Cardiac muscle cell (in vitro differentiated cells and primary cell): ENCODE measurements around the gene RPUSD1. TPM values are rescaled to one million over a fixed set of nuclear protein-coding genes. Genes with fewer than 3 reads are reported as not detected.

Source experiments
- DNase-seq, 2 donors: peaks; one replicate each; pipeline versions ENCODE4 v3.0.0 to v3.0.0-alpha.2; 2010 to 2017; ENCODE audit warnings: low read depth in 1 of 2, low spot score in 1 of 2
- H3K27ac ChIP-seq: fragments of 200-600 bp; sonication (generic); 2 replicates; pipeline ENCODE4 v1.5.1; 2016
- H3K27me3 ChIP-seq: fragments of 200-600 bp; sonication (generic); 2 replicates; pipeline ENCODE4 v1.6.0; 2016; ENCODE audit warnings: control low read depth
- H3K36me3 ChIP-seq: fragments of 200-600 bp; sonication (generic); 2 replicates; pipeline ENCODE4 v1.5.1; 2016; ENCODE audit warnings: control low read depth
- H3K4me1 ChIP-seq: fragments of 200-600 bp; sonication (generic); 2 replicates; pipeline ENCODE4 v1.8.1; 2017; ENCODE audit warnings: low read depth, mild to moderate bottlenecking, mixed run types
- H3K4me3 ChIP-seq: fragments of 200-600 bp; sonication (generic); 2 replicates; pipeline ENCODE4 v1.5.1; 2016; ENCODE audit warnings: mild to moderate bottlenecking
- H3K9me3 ChIP-seq: fragments of 200-600 bp; sonication (generic); 2 replicates; pipeline ENCODE4 v1.5.1; 2017; ENCODE audit warnings: low read depth, mild to moderate bottlenecking, control low read depth
- CTCF ChIP-seq: IDR thresholded peaks from 2 replicates; pipeline ENCODE4 v1.5.1; 2012; ENCODE audit warnings: low read depth, mild to moderate bottlenecking, low read length
- polyA plus RNA-seq: library from polyadenylated mRNA; unstranded; fragments of >200 nt; fragmentation: Nextera tagmentation; extraction: Ambion mirVana; gene quantifications from 2 replicates; pipeline ENCODE4 v1.2.1, GENCODE V29; 2016
- total RNA-seq: library from RNA; depleted of rRNA; stranded (reverse); fragments of >200 nt; gene quantifications from 2 replicates; pipeline ENCODE4 v1.2.3, GENCODE V29; 2016

Gene RPUSD1
- total and polyA plus RNA-seq, 2 experiments from 2014 or later, result 32.2 to 34.3 TPM

GRCh38 chr16:781346-782010 is 6.7 kb downstream of the RPUSD1 start:
- H3K4me3 ChIP-seq, result no peak overlapping the region
- H3K27me3 ChIP-seq, result no peaks in the 10 kb centered on the region
- H3K9me3 ChIP-seq, result no peaks in the 10 kb centered on the region
- peaks cover 19% of the 10 kb centered on the region for H3K4me1 ChIP-seq
- DNase-seq, result peak in 1 of 2 donors; percentile 46
- no peak for TF ChIP-seq CTCF
- no peak overlapping the region for H3K27ac ChIP-seq
- H3K36me3 ChIP-seq, result no peaks in the 10 kb centered on the region

GRCh38 chr16:780296-780695 is 7.9 kb downstream of the RPUSD1 start:
- Histone ChIP-seq H3K9me3 (no peaks in the 10 kb centered on the region), H3K27ac (no peak overlapping the region), H3K36me3 (no peaks in the 10 kb centered on the region), H3K4me3 (no peak overlapping the region), H3K27me3 (no peaks in the 10 kb centered on the region), H3K4me1 (peaks cover 19% of the 10 kb centered on the region)
- DNase-seq, result no peak
- TF ChIP-seq CTCF, result no peak

- TF ChIP-seq CTCF, result no peak
- Histone ChIP-seq H3K4me1 (peaks cover 19% of the 10 kb centered on the region), H3K4me3 (no peak overlapping the region), H3K36me3 (no peaks in the 10 kb centered on the region), H3K27ac (no peak overlapping the region), H3K27me3 (no peaks in the 10 kb centered on the region), H3K9me3 (no peaks in the 10 kb centered on the region)
- DNase-seq, result no peak
Observed at GRCh38 chr16:779561-779960, 8.6 kb downstream of the RPUSD1 start.

- no peak for DNase-seq
- H3K27ac ChIP-seq, result no peak overlapping the region
- no peaks in the 10 kb centered on the region for H3K9me3 ChIP-seq
- H3K4me1 ChIP-seq, result peaks cover 19% of the 10 kb centered on the region
- no peak for TF ChIP-seq CTCF
- no peaks in the 10 kb centered on the region for H3K27me3 ChIP-seq
- H3K4me3 ChIP-seq, result no peak overlapping the region
- no peaks in the 10 kb centered on the region for H3K36me3 ChIP-seq
Observed at GRCh38 chr16:778909-779527, 9.2 kb downstream of the RPUSD1 start.

- peaks cover 14% of the 10 kb centered on the region for H3K4me1 ChIP-seq
- DNase-seq, result no peak
- H3K9me3 ChIP-seq, result no peaks in the 10 kb centered on the region
- no peaks in the 10 kb centered on the region for H3K36me3 ChIP-seq
- H3K27ac ChIP-seq, result no peak overlapping the region
- no peak overlapping the region for H3K4me3 ChIP-seq
- no peak for TF ChIP-seq CTCF
- H3K27me3 ChIP-seq, result no peaks in the 10 kb centered on the region
Observed at GRCh38 chr16:778447-778846, 9.7 kb downstream of the RPUSD1 start.
